ENCODE results near the gene SUPT3H.
"Not testable (repeated sequence)": the region's sequence is repeated elsewhere in the genome, so short reads cannot be mapped to it uniquely, and the experiment has no call there.

The SUPT3H gene

GRCh38 chr6:44868335-44868668 lies 509.4 kb downstream of the SUPT3H start:
- FAIRE-seq = no peak

- FAIRE-seq = no peak
These were observed 510.0 kb downstream of the SUPT3H start for GRCh38 chr6:44867571-44868334.

GRCh38 chr6:44865184-44865583 lies 512.5 kb downstream of the SUPT3H start:
- not testable (repeated sequence) for FAIRE-seq

GRCh38 chr6:44859901-44860410 lies 517.8 kb downstream of the SUPT3H start:
- no peak for FAIRE-seq

GRCh38 chr6:44858998-44859397 lies 518.7 kb downstream of the SUPT3H start:
- FAIRE-seq = no peak

- FAIRE-seq = no peak
These were observed 521.3 kb downstream of the SUPT3H start for GRCh38 chr6:44856479-44856878.

GRCh38 chr6:44855562-44856411 lies 521.9 kb downstream of the SUPT3H start:
- FAIRE-seq = no peak

GRCh38 chr6:44854712-44855443 lies 522.9 kb downstream of the SUPT3H start:
- FAIRE-seq = no peak

GRCh38 chr6:44851176-44851575 lies 526.6 kb downstream of the SUPT3H start:
- no peak for FAIRE-seq

- FAIRE-seq = no peak
These were observed 527.4 kb downstream of the SUPT3H start for GRCh38 chr6:44850312-44850711.

GRCh38 chr6:44849806-44850205 lies 527.9 kb downstream of the SUPT3H start:
- FAIRE-seq = no peak

GRCh38 chr6:44843734-44844133 lies 534.0 kb downstream of the SUPT3H start:
- FAIRE-seq = no peak

- FAIRE-seq = no peak
These were observed 535.1 kb downstream of the SUPT3H start for GRCh38 chr6:44842616-44843015.

- no peak for FAIRE-seq
These were observed 535.9 kb downstream of the SUPT3H start for GRCh38 chr6:44841829-44842228.

- no peak for FAIRE-seq
These were observed 540.0 kb downstream of the SUPT3H start for GRCh38 chr6:44837741-44838140.

- FAIRE-seq = no peak
These were observed 540.5 kb downstream of the SUPT3H start for GRCh38 chr6:44837255-44837654.

- no peak for FAIRE-seq
These were observed 544.5 kb downstream of the SUPT3H start for GRCh38 chr6:44833248-44833647.

- FAIRE-seq = no peak
These were observed 546.6 kb downstream of the SUPT3H start for GRCh38 chr6:44831002-44831610.

- FAIRE-seq = no peak
These were observed 547.9 kb downstream of the SUPT3H start for GRCh38 chr6:44829836-44830235.

- FAIRE-seq = no peak
These were observed 549.0 kb downstream of the SUPT3H start for GRCh38 chr6:44828780-44829179.

GRCh38 chr6:44826025-44826676 lies 551.6 kb downstream of the SUPT3H start:
- FAIRE-seq = no peak

- no peak for FAIRE-seq
These were observed 552.5 kb downstream of the SUPT3H start for GRCh38 chr6:44825273-44825672.
